ENCODE results near the gene PTPRU. TPM values are rescaled to one million over a fixed set of nuclear protein-coding genes. Genes with fewer than 3 reads are reported as not detected.

PTPRU gene
- 10.6 and 20.8 TPM in 2 replicates for total RNA-seq

GRCh38 chr1:29235955-29236711, at the start of gene PTPRU:
Gene PTPRU (plus strand): TSS chr1:29236522. CDS start chr1:29236645, 123 bp downstream.

GRCh38 chr1:29230553-29231378, 5.6 kb upstream of the PTPRU start, which contains the start of gene MECR:
Gene MECR (minus strand): TSS chr1:29230934. CDS start chr1:29230906, 28 bp downstream.

Other genes with a start within 250 kb of the PTPRU start
- gene TMEM200B, start 112.6 kb upstream of the PTPRU start, total RNA-seq = 21.0 and 27.6 TPM in 2 replicates
- 20.5 and 35.6 TPM in 2 replicates for gene SRSF4, start 54.6 kb upstream of the PTPRU start, total RNA-seq
- gene MECR, start 5.6 kb upstream of the PTPRU start, total RNA-seq = 25.0 and 42.4 TPM in 2 replicates